ENCODE results near the gene MMP14. TPM values are rescaled to one million over a fixed set of nuclear protein-coding genes. Genes with fewer than 3 reads are reported as not detected.

The MMP14 gene
- total RNA-seq, 1 experiment from 2014 or later, result 17.8 TPM

DNA sequence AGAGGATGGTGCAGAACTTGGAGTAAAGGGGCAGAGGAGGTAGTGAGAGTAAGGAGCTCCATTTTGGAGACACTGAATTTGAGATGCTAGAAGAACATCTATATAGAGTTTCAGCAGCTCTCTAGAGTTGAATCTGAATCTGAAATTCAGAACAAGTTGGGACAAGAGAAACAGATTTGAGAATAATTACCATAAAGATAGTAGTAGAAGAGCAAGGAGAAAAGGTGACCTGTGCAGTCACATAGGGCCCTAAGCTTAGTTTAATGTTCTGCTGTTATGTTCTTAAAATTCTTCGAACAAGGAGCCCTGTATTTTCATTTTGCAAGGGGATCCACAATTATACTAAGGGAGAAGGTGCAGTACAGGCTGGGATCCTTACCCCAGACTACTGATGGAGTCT is 54.0 kb downstream of the MMP14 start:
- H3K9me2 ChIP-seq (ENCODE audit: insufficient read depth), result no peaks in the 10 kb centered on the region
- TF ChIP-seq EZH2 (IDR thresholded peaks at IDR 0.05) (no peak), POLR2AphosphoS5 (IDR thresholded peaks at IDR 0.05; ENCODE audit: low read depth, low read length) (no peak), FOSL1 (IDR thresholded peaks at IDR 0.05; ENCODE audit: low read depth) (no peak), ZNF274 (IDR thresholded peaks at IDR 0.05; ENCODE audit: low read depth, low read length) (no peak), SIN3A (IDR thresholded peaks at IDR 0.05; ENCODE audit: low read depth) (no peak), EZH2phosphoT487 (IDR thresholded peaks at IDR 0.05; ENCODE audit: borderline replicate concordance) (no peak), CBX3 (IDR thresholded peaks at IDR 0.05; ENCODE audit: low read depth) (no peak), TCF7L2 (IDR thresholded peaks at IDR 0.05; ENCODE audit: borderline replicate concordance, extremely low read depth, insufficient read depth, insufficient read length) (no peak)
- TF ChIP-seq, protein P1, sequence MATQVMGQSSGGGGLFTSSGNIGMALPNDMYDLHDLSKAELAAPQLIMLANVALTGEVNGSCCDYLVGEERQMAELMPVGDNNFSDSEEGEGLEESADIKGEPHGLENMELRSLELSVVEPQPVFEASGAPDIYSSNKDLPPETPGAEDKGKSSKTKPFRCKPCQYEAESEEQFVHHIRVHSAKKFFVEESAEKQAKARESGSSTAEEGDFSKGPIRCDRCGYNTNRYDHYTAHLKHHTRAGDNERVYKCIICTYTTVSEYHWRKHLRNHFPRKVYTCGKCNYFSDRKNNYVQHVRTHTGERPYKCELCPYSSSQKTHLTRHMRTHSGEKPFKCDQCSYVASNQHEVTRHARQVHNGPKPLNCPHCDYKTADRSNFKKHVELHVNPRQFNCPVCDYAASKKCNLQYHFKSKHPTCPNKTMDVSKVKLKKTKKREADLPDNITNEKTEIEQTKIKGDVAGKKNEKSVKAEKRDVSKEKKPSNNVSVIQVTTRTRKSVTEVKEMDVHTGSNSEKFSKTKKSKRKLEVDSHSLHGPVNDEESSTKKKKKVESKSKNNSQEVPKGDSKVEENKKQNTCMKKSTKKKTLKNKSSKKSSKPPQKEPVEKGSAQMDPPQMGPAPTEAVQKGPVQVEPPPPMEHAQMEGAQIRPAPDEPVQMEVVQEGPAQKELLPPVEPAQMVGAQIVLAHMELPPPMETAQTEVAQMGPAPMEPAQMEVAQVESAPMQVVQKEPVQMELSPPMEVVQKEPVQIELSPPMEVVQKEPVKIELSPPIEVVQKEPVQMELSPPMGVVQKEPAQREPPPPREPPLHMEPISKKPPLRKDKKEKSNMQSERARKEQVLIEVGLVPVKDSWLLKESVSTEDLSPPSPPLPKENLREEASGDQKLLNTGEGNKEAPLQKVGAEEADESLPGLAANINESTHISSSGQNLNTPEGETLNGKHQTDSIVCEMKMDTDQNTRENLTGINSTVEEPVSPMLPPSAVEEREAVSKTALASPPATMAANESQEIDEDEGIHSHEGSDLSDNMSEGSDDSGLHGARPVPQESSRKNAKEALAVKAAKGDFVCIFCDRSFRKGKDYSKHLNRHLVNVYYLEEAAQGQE (IDR thresholded peaks at IDR 0.05; ENCODE audit: low read depth), result no peak
- TF ChIP-seq, protein P2, sequence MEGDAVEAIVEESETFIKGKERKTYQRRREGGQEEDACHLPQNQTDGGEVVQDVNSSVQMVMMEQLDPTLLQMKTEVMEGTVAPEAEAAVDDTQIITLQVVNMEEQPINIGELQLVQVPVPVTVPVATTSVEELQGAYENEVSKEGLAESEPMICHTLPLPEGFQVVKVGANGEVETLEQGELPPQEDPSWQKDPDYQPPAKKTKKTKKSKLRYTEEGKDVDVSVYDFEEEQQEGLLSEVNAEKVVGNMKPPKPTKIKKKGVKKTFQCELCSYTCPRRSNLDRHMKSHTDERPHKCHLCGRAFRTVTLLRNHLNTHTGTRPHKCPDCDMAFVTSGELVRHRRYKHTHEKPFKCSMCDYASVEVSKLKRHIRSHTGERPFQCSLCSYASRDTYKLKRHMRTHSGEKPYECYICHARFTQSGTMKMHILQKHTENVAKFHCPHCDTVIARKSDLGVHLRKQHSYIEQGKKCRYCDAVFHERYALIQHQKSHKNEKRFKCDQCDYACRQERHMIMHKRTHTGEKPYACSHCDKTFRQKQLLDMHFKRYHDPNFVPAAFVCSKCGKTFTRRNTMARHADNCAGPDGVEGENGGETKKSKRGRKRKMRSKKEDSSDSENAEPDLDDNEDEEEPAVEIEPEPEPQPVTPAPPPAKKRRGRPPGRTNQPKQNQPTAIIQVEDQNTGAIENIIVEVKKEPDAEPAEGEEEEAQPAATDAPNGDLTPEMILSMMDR (IDR thresholded peaks at IDR 0.05 in 2 of 3, conservative IDR thresholded peaks at IDR 0.05 in 1 of 3; ENCODE audit: borderline replicate concordance in 1 of 3, insufficient read depth in 1 of 3, low read depth in 2 of 3, low read length in 2 of 3), result no peak
- TF ChIP-seq, protein P3, sequence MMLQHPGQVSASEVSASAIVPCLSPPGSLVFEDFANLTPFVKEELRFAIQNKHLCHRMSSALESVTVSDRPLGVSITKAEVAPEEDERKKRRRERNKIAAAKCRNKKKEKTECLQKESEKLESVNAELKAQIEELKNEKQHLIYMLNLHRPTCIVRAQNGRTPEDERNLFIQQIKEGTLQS (IDR thresholded peaks at IDR 0.05), result no peak
- no peaks in the 10 kb centered on the region; the same call in 1 of the 2 replicates for H3K79me2 ChIP-seq (ENCODE audit: insufficient read depth, low read length)
- no peak overlapping the region for H3K4me3 ChIP-seq (replicated peaks in 1 of 2; ENCODE audit: low read depth in 1 of 2, low read length in 2 of 2)
- CTCF ChIA-PET, result interaction anchor here (1.2 to 2.6 kb wide), 2 partner anchors 10 to 18 kb away, joined by 4 to 11 read pairs; partner anchors contain the start of gene LRP10
- H3K9me3 ChIP-seq (ENCODE audit: control insufficient read depth in 1 of 2, insufficient read depth in 1 of 2, low read depth in 1 of 2, low read length in 2 of 2), result no peaks in the 10 kb centered on the region
- no TSS peak for BruUV-seq (replicated peaks)
- no peaks in the 10 kb centered on the region for H4K20me1 ChIP-seq (ENCODE audit: insufficient read depth)
- POLR2A ChIA-PET, result interaction anchor here (0.6 kb wide), 1 partner anchor 20 kb away, joined by 4 read pairs; no protein-coding TSS in a partner anchor
- peaks cover 20 to 30% of the 10 kb centered on the region in 2 experiments for H3K4me1 ChIP-seq (ENCODE audit: control insufficient read depth in 1 of 2, insufficient read depth in 2 of 2, low read length in 2 of 2)
- DNase-seq (ENCODE audit: low read depth, low spot score) (no peak), ATAC-seq (no peak)
- H3K9ac ChIP-seq (ENCODE audit: low read length), result no peak overlapping the region
- RAD21 ChIA-PET (ENCODE audit: low non-redundant PET in 1 of 2, low total read pairs in 2 of 2, uncharacterized antibody in 2 of 2, unreplicated experiment in 2 of 2), result no interaction called here
- no peaks in the 10 kb centered on the region for H3K36me3 ChIP-seq (ENCODE audit: control insufficient read depth in 1 of 2, insufficient read depth in 2 of 2, low read length in 2 of 2)
- no peak overlapping the region for H2AFZ ChIP-seq (ENCODE audit: low read depth, low read length, poor library complexity, severe bottlenecking)
- H3K27me3 ChIP-seq (ENCODE audit: insufficient read depth, low read length), result no peaks in the 10 kb centered on the region
- intact Hi-C loops (cut with micrococcal nuclease), result no loop called here
- no peak overlapping the region for H3K27ac ChIP-seq (ENCODE audit: low read depth, low read length)
- H3K4me2 ChIP-seq (ENCODE audit: low read length), result no peak overlapping the region
